Fibroblast of lung (primary cell): ENCODE results near the gene KCNJ6.

Experiments used
- EZH2 ChIP-seq: IDR thresholded peaks from 2 replicates; pipeline ENCODE4 v1.5.1; 2012; ENCODE audit warnings: low read length, control low read depth, mild to moderate bottlenecking; ENCODE audit errors: missing control alignments
- TF ChIP-seq, protein P1 (sequence below), 2 donors: IDR thresholded peaks in 1 of 2; conservative IDR thresholded peaks in 1 of 2; 1 replicate in 1 of 2; 2 replicates in 1 of 2; pipeline ENCODE4 v1.5.1; 2011 to 2012; ENCODE audit warnings: low read length in 2 of 2, control low read depth in 1 of 2, inconsistent platforms in 1 of 2, low read depth in 1 of 2, mild to moderate bottlenecking in 1 of 2

DNA sequence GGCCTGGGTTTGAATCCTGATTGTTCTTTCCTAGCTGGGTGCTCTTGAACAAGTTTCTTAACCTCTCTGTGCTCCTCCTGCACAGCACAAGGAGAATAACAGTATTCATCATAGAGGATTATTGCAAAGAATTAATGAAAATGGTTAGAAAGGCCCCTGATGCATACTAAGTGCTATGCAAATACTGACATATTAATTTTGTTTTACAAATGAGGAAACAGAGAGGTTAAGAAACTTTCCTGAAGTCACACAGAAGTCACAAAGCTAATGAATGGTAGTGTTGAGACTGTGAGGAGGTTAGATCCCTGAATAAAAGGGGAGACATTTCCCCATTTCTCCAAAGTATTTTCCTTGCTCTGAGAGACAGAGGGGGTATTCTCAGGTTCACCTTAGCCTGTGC is 99.0 kb downstream of the KCNJ6 start:
- TF ChIP-seq, protein P1, sequence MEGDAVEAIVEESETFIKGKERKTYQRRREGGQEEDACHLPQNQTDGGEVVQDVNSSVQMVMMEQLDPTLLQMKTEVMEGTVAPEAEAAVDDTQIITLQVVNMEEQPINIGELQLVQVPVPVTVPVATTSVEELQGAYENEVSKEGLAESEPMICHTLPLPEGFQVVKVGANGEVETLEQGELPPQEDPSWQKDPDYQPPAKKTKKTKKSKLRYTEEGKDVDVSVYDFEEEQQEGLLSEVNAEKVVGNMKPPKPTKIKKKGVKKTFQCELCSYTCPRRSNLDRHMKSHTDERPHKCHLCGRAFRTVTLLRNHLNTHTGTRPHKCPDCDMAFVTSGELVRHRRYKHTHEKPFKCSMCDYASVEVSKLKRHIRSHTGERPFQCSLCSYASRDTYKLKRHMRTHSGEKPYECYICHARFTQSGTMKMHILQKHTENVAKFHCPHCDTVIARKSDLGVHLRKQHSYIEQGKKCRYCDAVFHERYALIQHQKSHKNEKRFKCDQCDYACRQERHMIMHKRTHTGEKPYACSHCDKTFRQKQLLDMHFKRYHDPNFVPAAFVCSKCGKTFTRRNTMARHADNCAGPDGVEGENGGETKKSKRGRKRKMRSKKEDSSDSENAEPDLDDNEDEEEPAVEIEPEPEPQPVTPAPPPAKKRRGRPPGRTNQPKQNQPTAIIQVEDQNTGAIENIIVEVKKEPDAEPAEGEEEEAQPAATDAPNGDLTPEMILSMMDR (conservative IDR thresholded peaks at IDR 0.05 in 1 of 2, IDR thresholded peaks at IDR 0.05 in 1 of 2; ENCODE audit: low read depth in 1 of 2, low read length in 2 of 2): no peak
- no peak for TF ChIP-seq EZH2
